NCI-H748 (cell line): Measurements from ENCODE around the gene BFSP1.

Experiments
- DNase-seq: peaks from one replicate; lab custom pipeline; 2025; ENCODE audit not compliant: unreplicated experiment; lab: John Stamatoyannopoulos, UW

BFSP1 gene

GRCh38 chr20:17558154-17558940 is 27.2 kb upstream of the BFSP1 start:
- DNase-seq, result peak; percentile 20

- peak; percentile 36 for DNase-seq
Observed at GRCh38 chr20:17557675-17558006, 26.5 kb upstream of the BFSP1 start.

GRCh38 chr20:17556837-17557674 is 25.9 kb upstream of the BFSP1 start:
- no peak for DNase-seq

- DNase-seq, result no peak
Observed at GRCh38 chr20:17555106-17555505, 23.9 kb upstream of the BFSP1 start.

- no peak for DNase-seq
Observed at GRCh38 chr20:17549131-17549530, 18.0 kb upstream of the BFSP1 start.

GRCh38 chr20:17545127-17545526 is 13.9 kb upstream of the BFSP1 start:
- DNase-seq, result no peak

GRCh38 chr20:17543531-17544131 is 12.5 kb upstream of the BFSP1 start:
- no peak for DNase-seq

GRCh38 chr20:17542993-17543412 is 11.8 kb upstream of the BFSP1 start:
- DNase-seq, result no peak

GRCh38 chr20:17542481-17542880 is 11.3 kb upstream of the BFSP1 start:
- no peak for DNase-seq

GRCh38 chr20:17541996-17542395 is 10.8 kb upstream of the BFSP1 start:
- no peak for DNase-seq

- DNase-seq, result no peak
Observed at GRCh38 chr20:17541596-17541995, 10.4 kb upstream of the BFSP1 start.

GRCh38 chr20:17538517-17539170 is 7.5 kb upstream of the BFSP1 start:
- no peak for DNase-seq

GRCh38 chr20:17537959-17538358 is 6.8 kb upstream of the BFSP1 start:
- DNase-seq, result no peak

- peak; percentile 87 for DNase-seq
Observed at GRCh38 chr20:17536944-17537444, 5.8 kb upstream of the BFSP1 start.

GRCh38 chr20:17534077-17534476 is 2.9 kb upstream of the BFSP1 start:
- DNase-seq, result no peak

GRCh38 chr20:17533396-17533795 is 2.2 kb upstream of the BFSP1 start:
- DNase-seq, result peak; percentile 63

- DNase-seq, result no peak
Observed at GRCh38 chr20:17531665-17532025, 466 bp upstream of the BFSP1 start.

- no peak for DNase-seq
Observed at GRCh38 chr20:17530153-17530552, 1.0 kb downstream of the BFSP1 start.

GRCh38 chr20:17529586-17529985 is 1.6 kb downstream of the BFSP1 start:
- no peak for DNase-seq

GRCh38 chr20:17525650-17526049 is 5.5 kb downstream of the BFSP1 start:
- DNase-seq, result peak; percentile 61

- DNase-seq, result no peak
Observed at GRCh38 chr20:17525132-17525531, 6.0 kb downstream of the BFSP1 start.
